ENCODE measurements around the gene PGPEP1. TPM values are rescaled to one million over a fixed set of nuclear protein-coding genes. Genes with fewer than 3 reads are reported as not detected.
"Not testable (repeated sequence)": the region's sequence is repeated elsewhere in the genome, so short reads cannot be mapped to it uniquely, and the experiment has no call there.

The PGPEP1 gene
- total RNA-seq, 5 donors from 2014 or later (not counting 1 experiment from before 2014, with no cell fraction given) = 35.7 to 52.6 (median 45.1) TPM

- H3K27ac ChIP-seq (ENCODE audit: low read length); H3K36me3 Mint-ChIP-seq: not testable (repeated sequence)
- CTCF ChIA-PET = interaction anchor here in 1 of 2 donors (0.7 kb wide), 1 partner anchor 453 kb away, joined by 4 read pairs; no protein-coding TSS in a partner anchor
These were observed 43.2 kb downstream of the PGPEP1 start for GRCh38 chr19:18383622-18384021.

DNA sequence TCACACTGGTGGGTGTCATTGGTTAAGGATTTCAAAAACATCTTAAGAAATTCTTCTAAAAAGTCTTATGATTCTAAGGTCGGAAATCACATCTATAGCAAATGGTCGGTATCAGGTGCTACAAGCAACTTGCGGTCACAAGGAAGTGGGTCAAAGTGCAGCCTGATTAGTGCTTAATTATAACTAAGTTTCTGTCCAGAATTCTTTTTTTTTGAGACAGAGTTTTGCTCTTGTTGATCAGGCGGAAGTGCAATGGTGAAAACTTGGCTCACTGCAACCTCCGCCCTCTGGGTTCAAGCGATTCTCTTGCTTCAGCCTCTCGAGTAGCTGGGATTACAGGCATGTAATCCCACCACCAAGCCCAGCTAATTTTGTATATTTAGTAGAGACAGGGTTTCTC is 44.4 kb downstream of the PGPEP1 start:
- POLR2A ChIA-PET = no interaction called here
- CTCF ChIA-PET = no interaction called here
- WGBS (ENCODE audit: insufficient coverage) = no CpG with 5 or more reads among the region's 7 CpGs
- Mint-ChIP-seq H3K36me3 (no peaks in the 10 kb centered on the region), H3K9me3 (no peaks in the 10 kb centered on the region), H3K27me3 (peaks cover 12 to 60% of the 10 kb centered on the region in 2 donors), H3K27ac (no peak overlapping the region), H3K4me1 (peaks cover 10 to 18% (median 12%) of the 10 kb centered on the region in 3 donors), H3K4me3 (no peak overlapping the region)
- Histone ChIP-seq H3K27ac (ENCODE audit: low read length) (no peak overlapping the region), H3K27me3 (replicated peaks in 1 of 2; ENCODE audit: control insufficient read depth in 2 of 2, extremely low read depth in 1 of 2, insufficient read depth in 2 of 2, low read length in 1 of 2) (peaks cover 0 to 82% of the 10 kb centered on the region in 2 experiments), H3K4me1 (ENCODE audit: control insufficient read depth in 1 of 2, extremely low read depth in 1 of 2, insufficient read depth in 2 of 2, low read length in 2 of 2) (peaks cover 4 to 18% of the 10 kb centered on the region in 2 experiments), H3K4me3 (ENCODE audit: control insufficient read depth in 1 of 2, extremely low read depth in 1 of 2, low read length in 1 of 2) (no peak overlapping the region), H3K36me3 (ENCODE audit: control insufficient read depth in 2 of 2, extremely low read depth in 1 of 2, insufficient read depth in 1 of 2, low read length in 1 of 2) (no peaks in the 10 kb centered on the region), H3K9me3 (no peaks in the 10 kb centered on the region)
- DNase-seq (no peak), ATAC-seq (replicated peaks in 1 of 4) (no peak)

More at GRCh38 chr19:18383622-18384021, 43.2 kb downstream of the PGPEP1 start:
- WGBS (ENCODE audit: insufficient coverage) = 94% methylated on average over 5 of the region's 11 CpGs
- H3K36me3 ChIP-seq (ENCODE audit: control insufficient read depth in 2 of 2, extremely low read depth in 1 of 2, insufficient read depth in 1 of 2, low read length in 1 of 2); ATAC-seq (replicated peaks in 1 of 4); H3K9me3 ChIP-seq; H3K9me3 Mint-ChIP-seq; H3K4me3 ChIP-seq (ENCODE audit: control insufficient read depth in 1 of 2, extremely low read depth in 1 of 2, low read length in 1 of 2); DNase-seq; POLR2A ChIA-PET; H3K27ac Mint-ChIP-seq; H3K4me3 Mint-ChIP-seq: not testable (repeated sequence)
- H3K27me3 ChIP-seq (replicated peaks in 1 of 2; ENCODE audit: control insufficient read depth in 2 of 2, extremely low read depth in 1 of 2, insufficient read depth in 2 of 2, low read length in 1 of 2) = peaks cover 0 to 73% of the 10 kb centered on the region in 2 experiments
- Mint-ChIP-seq H3K4me1 (peaks cover 9 to 12% (median 10%) of the 10 kb centered on the region in 3 donors), H3K27me3 (peaks cover 7 to 57% of the 10 kb centered on the region in 2 donors)
- H3K4me1 ChIP-seq (ENCODE audit: control insufficient read depth in 1 of 2, extremely low read depth in 1 of 2, insufficient read depth in 2 of 2, low read length in 2 of 2) = peaks cover 4 to 15% of the 10 kb centered on the region in 2 experiments

DNA sequence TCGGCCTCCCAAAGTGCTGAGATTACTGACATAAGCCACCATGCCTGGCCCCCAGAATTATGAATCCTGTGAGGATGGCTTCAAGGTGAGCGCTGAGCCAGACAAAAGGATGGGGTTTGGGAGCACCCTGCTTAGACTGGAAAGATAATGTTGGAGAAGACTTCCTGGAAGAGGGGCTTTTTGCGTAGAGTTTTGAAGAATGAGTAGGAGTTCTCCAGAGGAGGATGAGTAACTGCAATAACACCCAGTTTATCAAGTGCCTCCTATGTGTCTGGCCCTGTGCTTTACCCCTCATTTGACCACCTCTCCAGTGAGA is 44.9 kb downstream of the PGPEP1 start:
- 100% methylated on average over 1 of the region's 3 CpGs for WGBS (ENCODE audit: insufficient coverage)
- peaks cover 10 to 19% (median 12%) of the 10 kb centered on the region in 3 donors for H3K4me1 Mint-ChIP-seq
- no peak for DNase-seq

GRCh38 chr19:18385675-18386542 is 45.5 kb downstream of the PGPEP1 start, which contains the start of gene GDF15:
TSS of gene GDF15 (plus strand) at chr19:18386158. CDS start at chr19:18386190, 32 bp downstream.
- Mint-ChIP-seq H3K9me3 (no peaks in the 10 kb centered on the region), H3K4me3 (peak within 1 kb of the TSS in 1 of 3 donors; percentile 75), H3K4me1 (peaks cover 10 to 19% (median 12%) of the 10 kb centered on the region in 3 donors), H3K27ac (no peak within 1 kb of the TSS), H3K27me3 (peaks cover 14 to 62% of the 10 kb centered on the region in 2 donors), H3K36me3 (no peaks in the 10 kb centered on the region)
- ATAC-seq (replicated peaks in 1 of 4) = no peak
- Histone ChIP-seq H3K4me3 (ENCODE audit: control insufficient read depth in 1 of 2, extremely low read depth in 1 of 2, low read length in 1 of 2) (no peak within 1 kb of the TSS), H3K36me3 (ENCODE audit: control insufficient read depth in 2 of 2, extremely low read depth in 1 of 2, insufficient read depth in 1 of 2, low read length in 1 of 2) (no peaks in the 10 kb centered on the region), H3K4me1 (ENCODE audit: control insufficient read depth in 1 of 2, extremely low read depth in 1 of 2, insufficient read depth in 2 of 2, low read length in 2 of 2) (peaks cover 4 to 18% of the 10 kb centered on the region in 2 experiments), H3K9me3 (no peaks in the 10 kb centered on the region), H3K27ac (ENCODE audit: low read length) (no peak within 1 kb of the TSS), H3K27me3 (replicated peaks in 1 of 2; ENCODE audit: control insufficient read depth in 2 of 2, extremely low read depth in 1 of 2, insufficient read depth in 2 of 2, low read length in 1 of 2) (peaks cover 0 to 80% of the 10 kb centered on the region in 2 experiments)
- ChIA-PET CTCF (no interaction called here), POLR2A (no interaction called here)
- WGBS (ENCODE audit: insufficient coverage) = 53% methylated on average over 24 of the region's 33 CpGs
- DNase-seq = peak in 15 of 35 experiments; percentile 4 to 49 (median 23)

More for the DNA sequence above, 44.9 kb downstream of the PGPEP1 start:
- ChIA-PET CTCF (no interaction called here), POLR2A (no interaction called here)
- no peak for ATAC-seq (replicated peaks in 1 of 4)
- no peaks in the 10 kb centered on the region for H3K9me3 ChIP-seq
- peaks cover 0 to 80% of the 10 kb centered on the region in 2 experiments for H3K27me3 ChIP-seq (replicated peaks in 1 of 2; ENCODE audit: control insufficient read depth in 2 of 2, extremely low read depth in 1 of 2, insufficient read depth in 2 of 2, low read length in 1 of 2)
- Mint-ChIP-seq H3K36me3 (no peaks in the 10 kb centered on the region), H3K27ac (no peak overlapping the region), H3K4me3 (no peak overlapping the region), H3K27me3 (peaks cover 14 to 60% of the 10 kb centered on the region in 2 donors), H3K9me3 (no peaks in the 10 kb centered on the region)
- H3K36me3 ChIP-seq (ENCODE audit: control insufficient read depth in 2 of 2, extremely low read depth in 1 of 2, insufficient read depth in 1 of 2, low read length in 1 of 2) = no peaks in the 10 kb centered on the region
- H3K4me3 ChIP-seq (ENCODE audit: control insufficient read depth in 1 of 2, extremely low read depth in 1 of 2, low read length in 1 of 2) = no peak overlapping the region
- no peak overlapping the region for H3K27ac ChIP-seq (ENCODE audit: low read length)
- H3K4me1 ChIP-seq (ENCODE audit: control insufficient read depth in 1 of 2, extremely low read depth in 1 of 2, insufficient read depth in 2 of 2, low read length in 2 of 2) = peaks cover 4 to 18% of the 10 kb centered on the region in 2 experiments

DNA sequence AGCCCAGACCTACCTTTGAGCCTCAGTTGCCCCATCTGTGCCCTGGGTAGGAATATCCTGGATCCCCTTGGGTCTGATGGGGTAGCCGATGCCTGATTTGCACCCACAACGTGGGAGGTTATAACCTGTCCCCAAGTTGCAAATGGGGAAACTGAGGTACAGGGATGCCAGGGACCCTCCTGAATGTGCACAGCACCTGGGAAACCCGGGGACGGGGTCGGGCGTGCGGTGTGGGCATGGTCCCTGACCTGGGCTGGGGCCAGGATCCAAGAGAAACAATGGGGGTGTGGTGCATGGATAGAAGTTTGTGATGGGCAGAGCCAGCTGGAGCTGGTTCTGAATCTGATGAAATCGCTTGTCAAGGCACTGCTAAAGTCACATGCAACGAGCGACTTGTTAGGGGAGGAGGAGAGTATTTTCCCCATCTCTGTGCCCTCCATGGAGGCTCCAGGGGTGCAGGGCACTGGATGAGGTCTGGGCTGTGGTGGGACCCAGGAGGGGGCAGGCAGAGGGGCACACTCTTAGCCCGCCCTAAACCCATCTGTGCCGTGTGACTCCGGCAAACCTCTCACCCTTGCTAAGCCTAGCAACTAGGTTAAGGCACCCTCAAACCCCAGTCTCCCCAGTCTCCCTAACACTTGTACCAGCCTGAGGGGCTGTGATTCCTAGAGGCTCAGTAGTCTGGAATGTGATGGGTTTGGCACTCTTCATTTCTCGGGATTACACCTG is 46.3 kb downstream of the PGPEP1 start:
- H3K9me3 ChIP-seq = no peaks in the 10 kb centered on the region
- ChIA-PET CTCF (no interaction called here), POLR2A (no interaction called here)
- H3K4me3 ChIP-seq (ENCODE audit: control insufficient read depth in 1 of 2, extremely low read depth in 1 of 2, low read length in 1 of 2) = no peak overlapping the region
- H3K27me3 ChIP-seq (replicated peaks in 1 of 2; ENCODE audit: control insufficient read depth in 2 of 2, extremely low read depth in 1 of 2, insufficient read depth in 2 of 2, low read length in 1 of 2) = peaks cover 0 to 86% of the 10 kb centered on the region in 2 experiments
- no peaks in the 10 kb centered on the region for H3K9me3 Mint-ChIP-seq
- DNase-seq (no peak), ATAC-seq (replicated peaks in 1 of 4) (no peak)
- WGBS (ENCODE audit: insufficient coverage) = 92% methylated on average over 10 of the region's 14 CpGs
- H3K36me3 ChIP-seq (ENCODE audit: control insufficient read depth in 2 of 2, extremely low read depth in 1 of 2, insufficient read depth in 1 of 2, low read length in 1 of 2) = no peaks in the 10 kb centered on the region
- H3K36me3 Mint-ChIP-seq = no peaks in the 10 kb centered on the region
- peaks cover 14 to 62% of the 10 kb centered on the region in 2 donors for H3K27me3 Mint-ChIP-seq
- H3K27ac Mint-ChIP-seq = no peak overlapping the region
- H3K4me3 Mint-ChIP-seq = peak overlapping the region in 1 of 3 donors; percentile 75
- H3K4me1 Mint-ChIP-seq = peaks cover 10 to 19% (median 12%) of the 10 kb centered on the region in 3 donors
- H3K27ac ChIP-seq (ENCODE audit: low read length) = no peak overlapping the region
- H3K4me1 ChIP-seq (ENCODE audit: control insufficient read depth in 1 of 2, extremely low read depth in 1 of 2, insufficient read depth in 2 of 2, low read length in 2 of 2) = peaks cover 4 to 18% of the 10 kb centered on the region in 2 experiments
